Esophagus squamous epithelium (tissue), 4 donors: ENCODE results near the gene UBAP2L.

Experiments
- CTCF ChIP-seq, 6 experiments: fragments of 450-650 bp in 4 of 6; fragments of 200-600 bp in 2 of 6; sonication (generic) in 2 of 6; IDR thresholded peaks; one replicate each; pipeline ENCODE4 v1.5.1; 2016 to 2019; ENCODE audit warnings: antibody characterized with exemption in 6 of 6, mild to moderate bottlenecking in 4 of 6, moderate library complexity in 4 of 6
- POLR2A ChIP-seq, 4 donors: fragments of 450-650 bp; IDR thresholded peaks; one replicate each; pipeline ENCODE4 v1.6.1; 2017; ENCODE audit warnings: antibody characterized with exemption in 4 of 4, mild to moderate bottlenecking in 4 of 4, moderate library complexity in 3 of 4

GRCh38 chr1:154276797-154277196, 56.0 kb downstream of the UBAP2L start:
- TF ChIP-seq CTCF (IDR thresholded peaks at IDR 0.05) (peak in 2 of 6 experiments; percentile 14 to 20), POLR2A (IDR thresholded peaks at IDR 0.05) (no peak)
